Colonic mucosa (tissue), 4 donors: ENCODE results near the gene CPZ. TPM values are rescaled to one million over a fixed set of nuclear protein-coding genes. Genes with fewer than 3 reads are reported as not detected.
A peak's percentile ranks its signal among the peaks of the same experiment; 100 is the strongest.

Experiments
- DNase-seq: peaks from one replicate; pipeline ENCODE4 v3.0.0-alpha.2; 2020
- H3K27ac ChIP-seq: fragments of 200-600 bp; one replicate; pipeline ENCODE4 v1.8.0; 2021
- H3K27me3 ChIP-seq: fragments of 200-600 bp; one replicate; pipeline ENCODE4 v1.8.0; 2021
- H3K36me3 ChIP-seq: fragments of 200-600 bp; one replicate; pipeline ENCODE4 v1.8.0; 2021
- H3K4me1 ChIP-seq: fragments of 200-600 bp; one replicate; pipeline ENCODE4 v1.8.0; 2021; ENCODE audit warnings: mild to moderate bottlenecking
- H3K4me3 ChIP-seq: fragments of 200-600 bp; one replicate; pipeline ENCODE4 v1.8.0; 2021
- H3K9ac ChIP-seq, 2 donors: one replicate each; pipeline ENCODE4 v1.7.0; 2013; ENCODE audit warnings: control low read depth in 2 of 2, low read depth in 2 of 2, low read length in 2 of 2
- H3K9me3 ChIP-seq: fragments of 200-600 bp; one replicate; pipeline ENCODE4 v1.8.0; 2021
- CTCF ChIP-seq: fragments of 200-600 bp; IDR thresholded peaks from one replicate; pipeline ENCODE4 v1.8.0; 2022; ENCODE audit warnings: antibody characterized with exemption, mild to moderate bottlenecking
- intact Hi-C: fragments of 100-400 bp; cut with DNase I; formaldehyde crosslinking; loops from one replicate; pipeline ENCODE4 v1.14.1; 2022
- total RNA-seq, 2 donors: library from RNA; stranded (reverse); fragmentation: NEBNext Ultra II Directional in 1 of 2; extraction: Animal tissue kit (Norgen Biotek cat#: 25700) in 1 of 2; gene quantifications; one replicate each; pipeline ENCODE4 v1.2.1, GENCODE V29; 2021
- donor health status: healthy.
- donor health status: DM: no; HTN: no; CAD: no.
- donor health status: DM: no; HTN: no; CAD: no.

The CPZ gene
- total RNA-seq, 2 donors from 2014 or later, result 1.2 to 1.5 TPM

- H3K27me3 ChIP-seq, result no peaks in the 10 kb centered on the region
- H3K27ac ChIP-seq, result no peak overlapping the region
- H3K36me3 ChIP-seq, result no peaks in the 10 kb centered on the region
- H3K4me3 ChIP-seq, result no peak overlapping the region
- H3K9me3 ChIP-seq, result no peaks in the 10 kb centered on the region
- no peaks in the 10 kb centered on the region for H3K4me1 ChIP-seq
- no peak overlapping the region for H3K9ac ChIP-seq
- no peak for DNase-seq
- intact Hi-C loops, result no loop called here
- no peak for TF ChIP-seq CTCF
Observed at GRCh38 chr4:8544741-8545438, 47.7 kb upstream of the CPZ start.

DNA sequence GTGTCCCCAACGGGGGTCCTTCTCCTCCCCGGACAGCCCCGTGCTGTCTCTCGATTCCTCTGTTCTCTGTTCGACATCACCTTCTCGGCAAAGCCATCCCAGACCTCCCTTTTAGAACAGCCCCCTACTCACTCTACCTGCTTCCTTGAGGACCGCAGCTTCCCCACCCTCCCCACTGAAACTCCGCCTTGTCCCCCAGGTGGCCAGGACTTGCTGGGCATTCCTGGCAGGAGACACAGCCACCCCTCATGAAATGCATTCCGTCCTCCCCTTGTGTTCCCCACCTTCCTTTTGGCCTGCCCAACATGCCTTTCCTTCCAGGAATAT, 47.2 kb upstream of the CPZ start:
- H3K27me3 ChIP-seq, result no peaks in the 10 kb centered on the region
- intact Hi-C loops, result no loop called here
- H3K4me3 ChIP-seq, result no peak overlapping the region
- H3K4me1 ChIP-seq, result no peaks in the 10 kb centered on the region
- no peak for TF ChIP-seq CTCF
- H3K9ac ChIP-seq, result no peak overlapping the region
- no peak for DNase-seq
- H3K9me3 ChIP-seq, result no peaks in the 10 kb centered on the region
- no peaks in the 10 kb centered on the region for H3K36me3 ChIP-seq
- H3K27ac ChIP-seq, result no peak overlapping the region

- no peak for DNase-seq
- no peaks in the 10 kb centered on the region for H3K36me3 ChIP-seq
- no peak overlapping the region for H3K4me3 ChIP-seq
- H3K4me1 ChIP-seq, result no peaks in the 10 kb centered on the region
- no peak overlapping the region for H3K9ac ChIP-seq
- no peak for TF ChIP-seq CTCF
- no peak overlapping the region for H3K27ac ChIP-seq
- no peaks in the 10 kb centered on the region for H3K27me3 ChIP-seq
- intact Hi-C loops, result loop anchor here (2.0 kb wide), 1 partner anchor 78 kb away; no protein-coding TSS in a partner anchor
- no peaks in the 10 kb centered on the region for H3K9me3 ChIP-seq
Observed at GRCh38 chr4:8546766-8547107, 45.8 kb upstream of the CPZ start.

GRCh38 chr4:8547108-8547911, 45.3 kb upstream of the CPZ start:
- no peak for DNase-seq
- intact Hi-C loops, result loop anchor here (2.0 kb wide), 1 partner anchor 79 kb away; no protein-coding TSS in a partner anchor
- Histone ChIP-seq H3K27ac (no peak overlapping the region), H3K4me1 (no peaks in the 10 kb centered on the region), H3K36me3 (no peaks in the 10 kb centered on the region), H3K27me3 (no peaks in the 10 kb centered on the region), H3K9ac (no peak overlapping the region), H3K4me3 (no peak overlapping the region), H3K9me3 (no peaks in the 10 kb centered on the region)
- peak; percentile 36 for TF ChIP-seq CTCF

GRCh38 chr4:8547912-8548730, 44.4 kb upstream of the CPZ start:
- Histone ChIP-seq H3K27me3 (no peaks in the 10 kb centered on the region), H3K4me3 (no peak overlapping the region), H3K9ac (no peak overlapping the region), H3K27ac (no peak overlapping the region), H3K4me1 (no peaks in the 10 kb centered on the region), H3K36me3 (no peaks in the 10 kb centered on the region), H3K9me3 (no peaks in the 10 kb centered on the region)
- no peak for TF ChIP-seq CTCF
- no peak for DNase-seq
- intact Hi-C loops, result loop anchor here (2.0 kb wide), 1 partner anchor 79 kb away; no protein-coding TSS in a partner anchor
